Measurements from ENCODE around the gene PAH.

The PAH gene

DNA sequence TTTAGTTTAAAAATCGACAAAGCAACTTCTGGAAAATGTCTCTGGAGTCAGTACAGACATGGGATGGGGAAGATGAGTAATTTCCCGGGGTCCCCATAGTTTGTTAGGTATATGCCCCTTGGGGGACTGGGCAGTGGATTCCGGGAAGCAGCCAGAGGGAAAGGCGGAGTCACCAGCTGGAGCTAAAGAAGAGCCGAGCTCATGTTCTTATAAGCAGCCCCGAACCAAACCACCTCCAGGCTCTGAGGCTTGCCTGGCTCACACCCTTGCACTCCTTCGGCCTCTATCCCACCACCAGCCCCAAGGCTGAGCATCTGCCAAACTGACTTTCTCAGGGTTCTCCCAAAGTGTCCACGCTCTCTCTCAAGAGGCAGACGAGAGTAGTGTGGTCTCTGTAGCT, 117.8 kb downstream of the PAH start:
- H3K27ac Mint-ChIP-seq: no peak overlapping the region
- no peaks in the 10 kb centered on the region for H3K27me3 Mint-ChIP-seq (ENCODE audit: low read depth)
- no peaks in the 10 kb centered on the region for H3K36me3 Mint-ChIP-seq (ENCODE audit: low read depth)
- H3K4me1 Mint-ChIP-seq (ENCODE audit: low read depth): no peaks in the 10 kb centered on the region
- H3K4me3 Mint-ChIP-seq: no peak overlapping the region
- H3K9me3 Mint-ChIP-seq: no peaks in the 10 kb centered on the region

DNA sequence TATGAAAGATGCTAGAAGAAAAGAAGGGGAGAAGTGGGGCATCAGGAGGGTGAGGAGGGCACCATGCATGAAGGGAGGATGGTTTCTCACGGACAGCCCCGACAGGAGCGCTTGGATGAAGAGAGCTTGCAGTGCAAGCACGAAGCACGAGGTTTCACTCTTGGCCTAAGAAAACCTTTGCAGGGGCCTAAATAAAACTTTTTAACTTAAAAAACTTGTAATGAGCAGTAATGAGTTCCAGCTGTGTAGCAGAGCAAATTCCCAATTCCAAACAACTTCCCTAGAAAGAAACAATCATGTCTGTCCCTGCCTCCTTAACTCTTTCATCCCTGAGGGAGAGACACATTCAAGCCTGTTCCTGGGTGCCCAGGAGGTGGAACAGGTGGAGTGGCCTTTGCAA, 119.5 kb downstream of the PAH start:
- H3K9me3 Mint-ChIP-seq: no peaks in the 10 kb centered on the region
- H3K27ac Mint-ChIP-seq: no peak overlapping the region
- H3K36me3 Mint-ChIP-seq (ENCODE audit: low read depth): no peaks in the 10 kb centered on the region
- H3K27me3 Mint-ChIP-seq (ENCODE audit: low read depth): no peaks in the 10 kb centered on the region
- H3K4me1 Mint-ChIP-seq (ENCODE audit: low read depth): no peaks in the 10 kb centered on the region
- no peak overlapping the region for H3K4me3 Mint-ChIP-seq

DNA sequence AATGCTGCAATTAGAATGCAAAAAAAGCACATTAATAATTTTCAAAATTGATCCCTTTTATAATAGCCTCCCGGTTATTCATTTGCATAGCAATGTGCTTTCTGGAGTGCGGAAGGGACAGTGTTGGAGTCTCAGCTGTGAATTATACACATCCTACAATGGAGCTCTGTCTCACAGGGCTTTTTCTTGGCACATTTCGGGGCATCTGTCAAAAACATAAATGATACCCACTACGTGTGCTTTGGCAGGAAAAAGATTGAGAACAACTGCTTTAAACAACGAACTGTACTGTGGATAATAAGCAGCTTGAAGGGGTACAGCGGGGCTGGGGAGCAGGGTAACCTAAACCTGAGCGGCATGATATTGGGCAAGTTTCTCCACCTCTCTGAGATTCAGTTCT, 123.1 kb downstream of the PAH start:
- Mint-ChIP-seq H3K36me3 (ENCODE audit: low read depth) (no peaks in the 10 kb centered on the region), H3K9me3 (no peaks in the 10 kb centered on the region), H3K4me3 (no peak overlapping the region), H3K4me1 (ENCODE audit: low read depth) (no peaks in the 10 kb centered on the region), H3K27me3 (ENCODE audit: low read depth) (peaks cover 5% of the 10 kb centered on the region), H3K27ac (no peak overlapping the region)

Measured in T-helper 1 cell treated with Interleukin-12 subunit alpha and Interleukin-12 subunit beta and Interleukin-4 antibody, amounts not matched to agents 30 μg/mL and 1 μg/mL, for 36 hours (primary cell).